ENCODE data around the gene PRKCQ.

DNA sequence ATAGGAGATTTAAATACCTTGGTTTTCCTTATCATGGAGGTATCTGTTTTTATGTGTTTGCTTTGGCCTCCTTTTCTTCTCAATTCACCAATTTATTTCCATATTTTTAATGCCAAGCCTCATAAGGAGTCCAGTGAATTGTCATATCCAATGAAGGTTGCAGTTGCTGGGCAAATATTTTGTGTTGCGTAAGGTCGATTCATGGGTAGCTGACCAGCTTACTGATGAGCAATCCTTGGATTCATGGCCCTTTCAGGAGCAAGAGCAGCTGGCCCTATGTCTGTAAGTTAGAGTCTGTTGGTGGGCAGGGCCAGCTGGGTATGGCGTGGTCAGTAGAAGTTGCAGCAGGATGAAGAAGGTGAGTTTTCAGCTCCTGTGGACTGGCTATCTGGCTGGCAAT, 194.4 kb downstream of the PRKCQ start:
- TF ChIP-seq, protein P1, sequence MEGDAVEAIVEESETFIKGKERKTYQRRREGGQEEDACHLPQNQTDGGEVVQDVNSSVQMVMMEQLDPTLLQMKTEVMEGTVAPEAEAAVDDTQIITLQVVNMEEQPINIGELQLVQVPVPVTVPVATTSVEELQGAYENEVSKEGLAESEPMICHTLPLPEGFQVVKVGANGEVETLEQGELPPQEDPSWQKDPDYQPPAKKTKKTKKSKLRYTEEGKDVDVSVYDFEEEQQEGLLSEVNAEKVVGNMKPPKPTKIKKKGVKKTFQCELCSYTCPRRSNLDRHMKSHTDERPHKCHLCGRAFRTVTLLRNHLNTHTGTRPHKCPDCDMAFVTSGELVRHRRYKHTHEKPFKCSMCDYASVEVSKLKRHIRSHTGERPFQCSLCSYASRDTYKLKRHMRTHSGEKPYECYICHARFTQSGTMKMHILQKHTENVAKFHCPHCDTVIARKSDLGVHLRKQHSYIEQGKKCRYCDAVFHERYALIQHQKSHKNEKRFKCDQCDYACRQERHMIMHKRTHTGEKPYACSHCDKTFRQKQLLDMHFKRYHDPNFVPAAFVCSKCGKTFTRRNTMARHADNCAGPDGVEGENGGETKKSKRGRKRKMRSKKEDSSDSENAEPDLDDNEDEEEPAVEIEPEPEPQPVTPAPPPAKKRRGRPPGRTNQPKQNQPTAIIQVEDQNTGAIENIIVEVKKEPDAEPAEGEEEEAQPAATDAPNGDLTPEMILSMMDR (IDR thresholded peaks at IDR 0.05; ENCODE audit: insufficient read depth, low read length, poor library complexity, severe bottlenecking) = no peak
- TF ChIP-seq EZH2phosphoT487 (conservative IDR thresholded peaks at IDR 0.05; ENCODE audit: low read length) = no peak
